Umbilical cord (tissue), 2 donors: ENCODE measurements around the gene CLCN1. TPM values are rescaled to one million over a fixed set of nuclear protein-coding genes. Genes with fewer than 3 reads are reported as not detected.
"Not testable (repeated sequence)": the region's sequence is repeated elsewhere in the genome, so short reads cannot be mapped to it uniquely, and the experiment has no call there.

Experiments
- DNase-seq: peaks from one replicate; pipeline ENCODE4 v3.0.0-alpha.2; 2015; ENCODE audit warnings: low spot score
- total RNA-seq: library from RNA; depleted of rRNA; stranded (reverse); fragments of >200 nt; gene quantifications from one replicate; pipeline ENCODE4 v1.2.3, GENCODE V29; 2014; ENCODE audit warnings: low replicate concordance; ENCODE audit not compliant: insufficient read depth

CLCN1 gene
- total RNA-seq, 1 donor from 2014 or later, result not detected

- no peak for DNase-seq
Observed at GRCh38 chr7:143384661-143385631, 69.0 kb downstream of the CLCN1 start.

GRCh38 chr7:143385891-143386781, 70.2 kb downstream of the CLCN1 start:
- no peak for DNase-seq

GRCh38 chr7:143387156-143387975, 71.5 kb downstream of the CLCN1 start:
- DNase-seq, result no peak

- DNase-seq, result no peak
Observed at GRCh38 chr7:143388051-143388450, 72.1 kb downstream of the CLCN1 start.

DNA sequence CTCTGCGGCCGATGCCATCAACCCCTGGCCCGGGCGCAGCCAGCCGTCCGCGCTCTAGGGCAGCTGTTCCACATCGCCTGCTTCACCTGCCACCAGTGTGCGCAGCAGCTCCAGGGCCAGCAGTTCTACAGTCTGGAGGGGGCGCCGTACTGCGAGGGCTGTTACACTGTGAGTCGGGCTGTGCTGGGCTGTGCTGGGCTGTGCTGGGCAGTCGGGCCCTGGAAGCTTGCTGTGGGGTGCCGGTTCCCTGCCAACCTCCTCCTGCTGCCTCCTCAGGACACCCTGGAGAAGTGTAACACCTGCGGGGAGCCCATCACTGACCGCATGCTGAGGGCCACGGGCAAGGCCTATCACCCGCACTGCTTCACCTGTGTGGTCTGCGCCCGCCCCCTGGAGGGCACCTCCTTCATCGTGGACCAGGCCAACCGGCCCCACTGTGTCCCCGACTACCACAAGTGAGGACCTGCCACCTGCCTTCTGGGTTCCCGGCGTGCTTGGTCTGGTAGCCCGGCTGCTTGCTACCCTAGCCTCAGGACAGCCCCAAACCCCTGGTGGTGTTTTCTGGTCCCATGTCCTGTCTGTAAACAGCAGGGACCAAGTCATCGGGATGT, 72.7 kb downstream of the CLCN1 start:
- DNase-seq, result no peak

- no peak for DNase-seq
Observed at GRCh38 chr7:143389316-143390103, 73.6 kb downstream of the CLCN1 start.

GRCh38 chr7:143390104-143390772, 74.3 kb downstream of the CLCN1 start:
- DNase-seq, result no peak

GRCh38 chr7:143390773-143391317, 74.9 kb downstream of the CLCN1 start:
- DNase-seq, result no peak

GRCh38 chr7:143391462-143392404, 75.8 kb downstream of the CLCN1 start:
- DNase-seq, result peak; percentile 66

GRCh38 chr7:143392427-143392826, 76.5 kb downstream of the CLCN1 start:
- DNase-seq, result not testable (repeated sequence)

DNA sequence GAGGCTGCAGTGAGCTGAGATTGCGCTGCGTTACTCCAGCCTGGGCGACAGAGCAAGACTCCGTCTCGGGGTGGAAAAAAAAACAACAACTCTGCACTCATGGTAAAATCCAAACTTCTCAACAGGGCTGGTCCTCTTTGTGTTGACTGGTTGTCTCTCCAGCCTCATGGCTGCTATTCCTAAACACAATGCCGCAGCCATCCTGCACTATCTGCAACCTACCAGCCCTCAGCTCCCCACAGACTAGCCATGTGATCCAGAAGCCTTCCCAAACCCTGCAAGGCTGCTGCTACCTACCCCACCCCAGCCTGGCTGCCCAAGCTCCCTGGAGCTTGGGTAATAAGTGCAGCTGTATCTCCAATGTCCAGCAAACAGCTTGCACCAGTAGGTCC, 77.0 kb downstream of the CLCN1 start:
- no peak for DNase-seq

DNA sequence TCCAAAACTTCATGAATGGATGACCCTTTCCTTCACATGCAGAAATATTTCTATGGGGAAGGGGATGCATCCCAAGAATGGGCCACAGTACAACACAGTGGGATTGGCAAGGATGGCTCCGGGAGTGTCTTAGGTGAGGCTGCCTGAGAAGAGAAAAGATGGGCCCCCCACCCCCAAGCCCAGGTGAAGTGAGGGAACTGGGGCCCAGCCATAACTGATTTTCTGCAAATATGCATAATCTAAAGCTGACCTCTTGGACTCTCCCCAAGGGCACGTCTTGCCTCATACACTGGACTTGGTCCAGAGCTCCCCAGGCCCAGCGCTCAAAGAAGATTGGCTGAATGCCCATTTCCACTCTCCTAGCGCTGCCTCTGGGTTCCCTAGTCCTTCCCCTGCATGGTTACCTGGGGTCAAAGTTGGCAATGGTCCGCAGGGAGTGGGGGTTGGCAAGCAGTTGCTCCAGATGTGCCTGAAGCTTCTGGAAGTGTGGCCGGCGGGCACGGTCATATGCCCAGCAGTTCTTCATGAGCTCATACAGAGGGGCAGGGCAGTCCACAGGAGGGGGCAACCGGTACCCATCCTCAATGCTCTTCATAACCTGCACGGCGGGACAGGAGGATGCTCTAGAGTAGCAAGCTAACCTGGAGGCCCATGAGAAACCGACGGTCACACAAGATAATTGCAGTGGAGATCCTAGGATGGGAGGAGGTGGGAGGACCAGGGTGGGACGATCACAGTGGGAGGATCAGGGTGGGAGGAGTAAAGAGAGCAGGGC, 77.5 kb downstream of the CLCN1 start:
- peak; percentile 49 for DNase-seq

GRCh38 chr7:143394068-143394467, 78.2 kb downstream of the CLCN1 start:
- no peak for DNase-seq

- no peak for DNase-seq
Observed at GRCh38 chr7:143394777-143395176, 78.9 kb downstream of the CLCN1 start.

GRCh38 chr7:143395187-143396149, 79.6 kb downstream of the CLCN1 start:
- no peak for DNase-seq

- no peak for DNase-seq
Observed at GRCh38 chr7:143396182-143396581, 80.3 kb downstream of the CLCN1 start.
